ENCODE measurements around the gene AUTS2. TPM values are rescaled to one million over a fixed set of nuclear protein-coding genes. Genes with fewer than 3 reads are reported as not detected.

AUTS2 gene
- total and polyA plus RNA-seq, 4 donors, result 4.9 to 24.4 (median 7.0) TPM

- no peak for TF ChIP-seq GABPA (IDR thresholded peaks at IDR 0.05 in 1 of 2, conservative IDR thresholded peaks at IDR 0.05 in 1 of 2)
Observed at GRCh38 chr7:69951458-69951857, 353.2 kb downstream of the AUTS2 start (continued).

DNA sequence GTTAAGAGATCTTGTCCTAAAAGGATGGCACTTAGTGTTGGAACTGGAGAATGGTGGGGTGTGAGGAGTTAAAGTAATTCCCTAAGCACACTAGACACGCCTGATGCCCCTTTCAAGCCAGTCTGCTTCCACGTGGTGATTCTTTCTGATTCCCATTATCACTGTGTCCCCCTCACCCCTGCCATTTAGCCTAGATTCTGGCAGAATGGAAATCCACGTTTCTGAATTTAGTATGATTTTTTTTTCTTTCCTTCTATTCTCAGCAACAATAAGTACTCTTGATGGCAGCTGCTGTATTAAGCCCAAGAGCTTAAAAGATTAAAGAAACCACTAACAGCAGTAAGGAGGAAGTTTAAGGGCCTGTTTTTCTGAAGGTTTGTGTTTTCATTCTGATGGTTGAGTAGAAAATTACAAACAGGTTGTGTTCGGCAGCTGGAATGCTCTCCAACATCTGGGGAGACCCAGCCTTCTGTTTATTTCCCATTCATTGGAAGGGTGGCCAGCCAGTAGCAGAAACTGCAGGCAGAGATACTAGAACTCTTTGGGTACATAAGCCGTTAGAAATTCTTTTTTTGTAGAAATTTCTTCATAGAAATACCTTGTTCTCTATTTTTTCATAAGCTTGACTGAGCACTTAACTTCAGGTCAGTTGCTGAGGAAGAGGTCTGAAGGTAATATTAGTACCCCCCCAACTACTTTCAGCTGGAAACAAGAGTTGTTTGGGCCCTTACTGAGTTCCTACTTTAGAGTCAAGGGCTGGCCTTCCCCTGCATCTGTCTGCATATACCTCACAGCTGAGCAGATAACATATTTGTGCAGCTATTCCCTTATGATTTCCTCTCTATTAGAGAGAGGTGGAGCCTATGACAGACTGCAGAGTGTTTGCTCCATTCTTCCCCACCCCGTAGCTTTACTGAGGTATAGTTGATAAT is 355.1 kb downstream of the AUTS2 start:
- H3K9me3 ChIP-seq (ENCODE audit: control insufficient read depth in 4 of 4, low read length in 3 of 4), result no peaks in the 10 kb centered on the region
- WGBS, result 74% methylated on average over 6 of the region's 6 CpGs
- H3K36me3 ChIP-seq (ENCODE audit: control insufficient read depth in 4 of 4, insufficient read depth in 3 of 4, low read depth in 1 of 4, low read length in 3 of 4), result no peaks in the 10 kb centered on the region
- no peaks in the 10 kb centered on the region for H3K4me1 ChIP-seq (ENCODE audit: control insufficient read depth in 4 of 4, insufficient read depth in 4 of 4, low read length in 3 of 4)
- H3K4me3 ChIP-seq (ENCODE audit: low read depth in 1 of 3, low read length in 3 of 3), result no peak overlapping the region
- no peak for DNase-seq (ENCODE audit: low spot score)
- no peaks in the 10 kb centered on the region for H3K27me3 ChIP-seq (ENCODE audit: control insufficient read depth in 4 of 4, insufficient read depth in 4 of 4, low read length in 3 of 4)
- TF ChIP-seq EGR1 (IDR thresholded peaks at IDR 0.05; ENCODE audit: low read depth in 2 of 2), result no peak
- TF ChIP-seq ATF3 (IDR thresholded peaks at IDR 0.05), result no peak
- no peak for TF ChIP-seq HNF4A (conservative IDR thresholded peaks at IDR 0.05)
- TF ChIP-seq FOXA2 (IDR thresholded peaks at IDR 0.05), result no peak
- TF ChIP-seq, protein P1, sequence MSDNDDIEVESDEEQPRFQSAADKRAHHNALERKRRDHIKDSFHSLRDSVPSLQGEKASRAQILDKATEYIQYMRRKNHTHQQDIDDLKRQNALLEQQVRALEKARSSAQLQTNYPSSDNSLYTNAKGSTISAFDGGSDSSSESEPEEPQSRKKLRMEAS (IDR thresholded peaks at IDR 0.05), result no peak
- no peak for TF ChIP-seq YY1 (IDR thresholded peaks at IDR 0.05)
- no peak for TF ChIP-seq NR2F2 (IDR thresholded peaks at IDR 0.05)
- no peak for TF ChIP-seq TAF1 (conservative IDR thresholded peaks at IDR 0.05)
- TF ChIP-seq, protein P2, sequence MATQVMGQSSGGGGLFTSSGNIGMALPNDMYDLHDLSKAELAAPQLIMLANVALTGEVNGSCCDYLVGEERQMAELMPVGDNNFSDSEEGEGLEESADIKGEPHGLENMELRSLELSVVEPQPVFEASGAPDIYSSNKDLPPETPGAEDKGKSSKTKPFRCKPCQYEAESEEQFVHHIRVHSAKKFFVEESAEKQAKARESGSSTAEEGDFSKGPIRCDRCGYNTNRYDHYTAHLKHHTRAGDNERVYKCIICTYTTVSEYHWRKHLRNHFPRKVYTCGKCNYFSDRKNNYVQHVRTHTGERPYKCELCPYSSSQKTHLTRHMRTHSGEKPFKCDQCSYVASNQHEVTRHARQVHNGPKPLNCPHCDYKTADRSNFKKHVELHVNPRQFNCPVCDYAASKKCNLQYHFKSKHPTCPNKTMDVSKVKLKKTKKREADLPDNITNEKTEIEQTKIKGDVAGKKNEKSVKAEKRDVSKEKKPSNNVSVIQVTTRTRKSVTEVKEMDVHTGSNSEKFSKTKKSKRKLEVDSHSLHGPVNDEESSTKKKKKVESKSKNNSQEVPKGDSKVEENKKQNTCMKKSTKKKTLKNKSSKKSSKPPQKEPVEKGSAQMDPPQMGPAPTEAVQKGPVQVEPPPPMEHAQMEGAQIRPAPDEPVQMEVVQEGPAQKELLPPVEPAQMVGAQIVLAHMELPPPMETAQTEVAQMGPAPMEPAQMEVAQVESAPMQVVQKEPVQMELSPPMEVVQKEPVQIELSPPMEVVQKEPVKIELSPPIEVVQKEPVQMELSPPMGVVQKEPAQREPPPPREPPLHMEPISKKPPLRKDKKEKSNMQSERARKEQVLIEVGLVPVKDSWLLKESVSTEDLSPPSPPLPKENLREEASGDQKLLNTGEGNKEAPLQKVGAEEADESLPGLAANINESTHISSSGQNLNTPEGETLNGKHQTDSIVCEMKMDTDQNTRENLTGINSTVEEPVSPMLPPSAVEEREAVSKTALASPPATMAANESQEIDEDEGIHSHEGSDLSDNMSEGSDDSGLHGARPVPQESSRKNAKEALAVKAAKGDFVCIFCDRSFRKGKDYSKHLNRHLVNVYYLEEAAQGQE (IDR thresholded peaks at IDR 0.05), result no peak
- no peak for TF ChIP-seq FOXA1 (IDR thresholded peaks at IDR 0.05)
- no peak for TF ChIP-seq GABPA (IDR thresholded peaks at IDR 0.05 in 1 of 2, conservative IDR thresholded peaks at IDR 0.05 in 1 of 2)
- H3K9ac ChIP-seq (ENCODE audit: low read depth in 1 of 2, low read length in 2 of 2), result no peak overlapping the region
- H3K27ac ChIP-seq (ENCODE audit: low read depth in 1 of 2, low read length in 2 of 2), result no peak overlapping the region

DNA sequence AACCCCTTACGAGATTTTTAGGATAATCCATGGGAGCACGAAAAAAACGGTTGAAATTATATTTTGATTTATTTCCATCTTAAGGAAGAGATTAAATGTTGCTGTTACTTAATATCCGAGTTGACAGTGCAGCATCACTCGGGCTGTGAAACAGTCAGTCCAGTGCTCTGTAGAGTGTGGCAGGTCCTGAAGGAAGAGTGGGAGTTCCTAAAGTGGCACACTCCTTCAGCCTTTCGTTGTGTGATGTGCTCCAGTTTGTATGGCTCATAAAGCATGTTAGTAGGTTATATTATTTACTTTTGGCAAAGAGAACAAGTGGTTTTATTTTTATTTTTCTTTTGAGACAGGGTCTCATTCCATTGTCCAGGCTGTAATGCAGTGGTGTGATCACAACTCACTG is 358.3 kb downstream of the AUTS2 start:
- 93% methylated on average over 6 of the region's 6 CpGs for WGBS
- H3K4me3 ChIP-seq (ENCODE audit: low read depth in 1 of 3, low read length in 3 of 3), result no peak overlapping the region
- no peaks in the 10 kb centered on the region for H3K36me3 ChIP-seq (ENCODE audit: control insufficient read depth in 4 of 4, insufficient read depth in 3 of 4, low read depth in 1 of 4, low read length in 3 of 4)
- no peaks in the 10 kb centered on the region for H3K27me3 ChIP-seq (ENCODE audit: control insufficient read depth in 4 of 4, insufficient read depth in 4 of 4, low read length in 3 of 4)
- DNase-seq (ENCODE audit: low spot score), result no peak
- no peaks in the 10 kb centered on the region for H3K4me1 ChIP-seq (ENCODE audit: control insufficient read depth in 4 of 4, insufficient read depth in 4 of 4, low read length in 3 of 4)
- no peak overlapping the region for H3K27ac ChIP-seq (ENCODE audit: low read depth in 1 of 2, low read length in 2 of 2)
- no peaks in the 10 kb centered on the region for H3K9me3 ChIP-seq (ENCODE audit: control insufficient read depth in 4 of 4, low read length in 3 of 4)
- H3K9ac ChIP-seq (ENCODE audit: low read depth in 1 of 2, low read length in 2 of 2), result no peak overlapping the region
- TF ChIP-seq FOXA2 (IDR thresholded peaks at IDR 0.05) (no peak), EGR1 (IDR thresholded peaks at IDR 0.05; ENCODE audit: low read depth in 2 of 2) (no peak), YY1 (IDR thresholded peaks at IDR 0.05) (no peak), JUND (IDR thresholded peaks at IDR 0.05) (no peak), HNF4A (conservative IDR thresholded peaks at IDR 0.05) (no peak), RXRA (IDR thresholded peaks at IDR 0.05) (no peak), ATF3 (IDR thresholded peaks at IDR 0.05) (no peak), GABPA (IDR thresholded peaks at IDR 0.05 in 1 of 2, conservative IDR thresholded peaks at IDR 0.05 in 1 of 2) (no peak), RAD21 (IDR thresholded peaks at IDR 0.05) (no peak), TAF1 (conservative IDR thresholded peaks at IDR 0.05) (no peak), ZBTB33 (IDR thresholded peaks at IDR 0.05) (no peak), SP1 (IDR thresholded peaks at IDR 0.05) (no peak)
- TF ChIP-seq, protein P2 (IDR thresholded peaks at IDR 0.05), result no peak
- TF ChIP-seq, protein P1 (IDR thresholded peaks at IDR 0.05), result no peak
